H54 (cell line): ENCODE data around the gene SST.
A peak's percentile ranks its signal among the peaks of the same experiment; 100 is the strongest.

Experiments
- DNase-seq: peaks from one replicate; pipeline ENCODE4 v3.0.0; 2011; ENCODE audit warnings: low spot score, mixed read lengths; ENCODE audit not compliant: insufficient read length
- FAIRE-seq: peaks from 3 replicates; lab custom pipeline; 2011; peaks lifted over from hg19 to GRCh38; lab: Jason Lieb, UNC
- POLR2A ChIP-seq: IDR thresholded peaks from 2 replicates; pipeline ENCODE4 v1.6.1; 2011; ENCODE audit warnings: low read depth, mild to moderate bottlenecking, low read length

SST gene

DNA sequence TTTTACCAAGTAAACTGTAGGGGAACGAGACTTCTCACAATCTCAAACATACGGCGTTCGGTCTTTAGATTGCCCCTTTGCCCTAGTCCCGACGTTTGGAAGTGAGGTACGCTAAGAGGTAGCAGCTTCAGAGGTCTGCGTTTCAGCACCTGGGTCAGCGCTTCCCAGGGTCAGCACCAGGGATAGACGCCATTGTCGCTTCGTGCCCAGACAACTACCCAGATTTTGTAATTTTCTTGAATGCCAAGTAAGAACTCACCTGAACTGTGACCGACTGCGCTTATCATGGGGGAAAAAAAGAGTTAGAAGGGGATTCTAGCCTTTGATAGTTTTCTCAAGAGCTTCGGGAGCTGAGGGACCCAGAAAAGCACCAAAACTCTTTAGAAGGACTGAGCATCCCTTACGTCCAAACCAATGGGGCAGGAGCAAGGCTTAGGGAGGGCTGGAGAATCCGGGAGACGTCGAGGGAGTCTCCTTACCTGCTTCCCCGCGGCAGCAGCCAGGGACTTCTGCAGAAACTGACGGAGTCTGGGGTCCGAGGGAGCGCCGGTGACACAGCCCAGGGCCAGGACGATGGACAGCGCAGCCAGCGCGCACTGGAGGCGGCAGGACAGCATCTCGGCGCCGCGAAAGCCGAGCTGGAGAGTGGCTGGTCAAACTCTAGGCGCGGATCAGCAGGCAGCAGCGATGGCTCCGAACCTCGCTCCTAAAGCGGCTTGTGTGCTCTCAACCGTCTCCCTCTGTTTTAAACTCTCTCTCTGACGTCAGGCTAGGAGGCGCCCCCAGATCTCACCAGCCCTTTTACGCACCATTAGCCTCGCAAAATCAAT, at the start of gene SST:
TSS of gene SST (minus strand) at position 720 of the 830 bp plus-strand sequence. CDS start at position 617, 103 bp downstream.
- no peak for TF ChIP-seq POLR2A
- DNase-seq (no peak), FAIRE-seq (peak; percentile 93)

DNA sequence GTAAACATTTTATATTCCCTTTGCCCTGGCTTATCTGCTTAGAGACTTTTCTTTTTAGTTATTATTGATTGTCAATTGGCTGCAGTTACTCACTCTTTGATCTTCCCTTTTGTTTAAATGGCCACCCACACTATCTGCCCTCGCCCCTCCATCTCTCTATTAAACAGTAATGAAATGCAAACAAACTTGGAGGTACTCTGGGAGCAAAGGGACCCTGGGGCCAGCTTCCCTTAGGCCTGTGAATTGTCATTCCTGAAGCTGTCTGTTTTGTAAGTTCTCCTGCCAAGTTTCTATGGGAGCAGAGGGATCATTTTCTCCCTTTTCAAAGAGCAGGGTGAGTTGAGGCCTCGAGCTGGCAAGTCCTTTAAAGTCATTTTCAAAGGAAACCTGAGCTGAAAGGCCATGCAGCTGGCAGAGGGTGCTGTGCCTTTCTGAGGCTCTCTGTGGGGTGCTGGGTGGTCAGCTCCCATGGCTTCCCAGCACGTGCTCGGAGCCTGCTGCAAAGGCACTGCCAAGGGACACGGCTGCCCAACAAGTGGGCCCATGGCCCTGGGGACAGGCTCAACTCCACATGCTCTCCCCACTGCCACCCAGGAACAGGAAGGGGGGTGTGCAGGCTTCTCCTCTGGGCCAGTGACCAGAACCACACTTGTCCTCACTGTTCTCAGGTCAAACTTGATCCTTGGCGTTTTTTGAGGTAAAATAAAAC, 49.6 kb upstream of the SST start:
- FAIRE-seq: no peak
- no peak for DNase-seq
- no peak for TF ChIP-seq POLR2A

DNA sequence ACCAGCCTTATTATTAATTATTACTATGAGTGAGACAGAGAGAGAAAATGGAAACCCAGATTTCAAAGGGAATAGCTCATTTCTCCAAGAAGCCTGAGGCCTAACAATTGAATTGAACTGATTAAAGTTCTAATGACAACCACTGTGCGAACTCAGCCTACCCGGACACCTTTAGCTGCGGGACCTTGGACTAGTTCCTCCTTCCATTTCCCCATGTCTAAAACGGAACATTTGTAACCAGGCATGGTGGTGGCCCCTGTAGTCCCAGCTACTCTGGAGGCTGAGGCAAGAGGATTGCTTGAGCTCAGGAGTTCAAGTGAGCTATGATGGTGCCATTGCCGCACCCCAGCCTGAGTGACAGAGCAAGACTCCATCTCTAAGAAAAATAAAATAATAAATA, 48.6 kb upstream of the SST start:
- DNase-seq (no peak), FAIRE-seq (no peak)
- TF ChIP-seq POLR2A: no peak

DNA sequence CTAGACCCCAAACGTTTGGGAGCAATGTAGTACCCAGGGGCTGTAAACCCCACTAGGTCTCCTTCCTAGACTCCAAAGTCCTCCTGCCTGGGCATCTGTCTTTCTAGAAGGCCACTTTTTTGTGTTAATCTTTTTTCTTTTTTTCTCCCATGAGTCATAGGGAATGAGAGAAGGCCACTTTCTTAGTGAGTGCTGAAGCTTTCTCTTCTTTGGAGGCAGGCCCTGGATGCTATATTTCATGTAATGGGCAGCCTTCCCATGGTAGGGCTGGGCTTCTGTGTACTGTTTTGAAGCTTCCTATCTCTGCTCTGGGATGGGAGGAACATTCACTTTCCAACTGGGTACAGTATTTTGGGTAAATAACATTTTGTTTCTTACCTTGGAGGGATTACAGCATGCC, 47.4 kb upstream of the SST start:
- DNase-seq (no peak), FAIRE-seq (no peak)
- no peak for TF ChIP-seq POLR2A

DNA sequence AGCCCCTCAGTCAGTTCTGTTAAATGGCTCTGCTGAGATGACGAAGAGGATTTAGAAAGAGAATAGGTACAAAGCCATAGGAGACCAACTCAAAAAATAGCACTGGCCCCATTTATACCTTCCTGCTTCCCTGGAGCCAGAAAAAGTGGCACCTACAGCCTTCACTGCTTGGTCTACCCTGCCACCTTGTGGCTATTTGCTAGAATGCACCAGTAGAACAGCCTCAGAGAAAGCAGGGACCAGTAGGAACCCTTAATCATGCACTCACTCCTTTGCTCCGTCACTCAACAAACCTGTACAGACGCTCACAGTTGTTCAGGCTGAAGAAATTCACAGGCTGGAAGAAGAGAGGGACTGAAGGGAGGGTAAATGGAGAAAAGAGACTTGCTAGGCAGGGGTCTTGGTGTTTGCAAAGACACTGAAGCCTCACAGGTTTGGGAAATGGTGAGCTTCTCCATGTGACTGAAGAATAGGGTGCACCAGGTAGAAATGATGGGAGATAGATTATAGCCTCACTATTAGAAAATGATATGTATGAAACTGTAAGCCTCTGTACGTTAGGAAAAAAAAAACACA, 44.3 kb upstream of the SST start:
- FAIRE-seq (peak; percentile 96), DNase-seq (peak; percentile 76)
- no peak for TF ChIP-seq POLR2A

DNA sequence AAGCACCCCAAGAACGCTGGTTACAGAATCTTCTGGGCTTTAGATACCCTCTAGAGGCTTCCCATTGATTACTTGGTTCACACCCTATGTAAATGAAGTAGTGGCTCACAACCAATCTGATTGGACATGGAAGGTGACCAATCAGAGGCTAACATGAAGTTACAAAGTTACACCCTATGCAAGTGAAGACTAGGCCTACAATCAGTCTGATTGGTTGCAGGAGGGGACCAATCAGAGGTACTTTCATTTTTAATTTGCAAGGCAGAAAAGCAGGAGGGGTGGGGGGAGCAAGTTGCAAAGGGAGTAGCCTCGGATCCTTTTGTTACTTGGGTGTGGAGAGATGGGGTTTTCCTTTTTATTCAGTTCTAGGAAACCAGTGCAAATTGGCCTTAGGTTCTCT, 43.3 kb upstream of the SST start:
- peak; percentile 70 for FAIRE-seq
- no peak for TF ChIP-seq POLR2A
- no peak for DNase-seq

DNA sequence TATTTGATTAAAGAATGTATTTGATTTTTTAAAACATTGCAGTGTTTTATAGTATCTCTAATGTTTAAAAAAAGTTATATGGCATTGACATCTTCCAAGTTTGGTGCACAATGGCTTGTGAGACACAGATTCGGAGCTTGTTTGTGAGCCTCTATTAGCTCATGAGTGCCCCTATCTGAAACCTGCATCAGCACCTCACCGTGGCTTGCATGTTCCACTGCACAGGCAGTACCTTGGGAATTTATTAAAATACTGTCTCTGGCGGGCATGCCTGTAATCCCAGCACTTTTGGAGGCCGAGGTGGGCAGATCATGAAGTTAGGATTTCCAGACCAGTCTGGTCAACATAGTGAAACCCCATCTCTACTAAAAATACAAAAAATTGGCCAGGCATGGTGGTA, 39.0 kb upstream of the SST start:
- TF ChIP-seq POLR2A: no peak
- FAIRE-seq: no peak
- DNase-seq: no peak

DNA sequence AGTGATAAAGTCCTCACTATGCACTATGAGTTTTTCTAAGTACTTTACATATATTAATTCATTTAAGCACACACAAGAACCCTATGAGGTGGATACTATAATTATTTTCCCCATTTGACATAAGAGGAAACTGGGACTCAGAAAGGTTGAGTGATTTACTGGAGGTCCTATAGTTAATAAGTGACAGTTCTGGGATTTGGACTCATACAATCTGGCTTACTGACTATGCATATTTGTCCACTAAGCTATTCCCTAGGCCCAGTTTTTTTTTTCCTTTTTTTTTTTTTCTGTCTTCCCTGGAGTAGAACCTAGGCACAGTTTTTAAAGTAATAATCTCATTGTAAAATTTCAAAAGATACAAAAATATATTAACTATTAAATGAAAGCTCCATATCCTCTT, 38.5 kb upstream of the SST start:
- TF ChIP-seq POLR2A: no peak
- no peak for FAIRE-seq

DNA sequence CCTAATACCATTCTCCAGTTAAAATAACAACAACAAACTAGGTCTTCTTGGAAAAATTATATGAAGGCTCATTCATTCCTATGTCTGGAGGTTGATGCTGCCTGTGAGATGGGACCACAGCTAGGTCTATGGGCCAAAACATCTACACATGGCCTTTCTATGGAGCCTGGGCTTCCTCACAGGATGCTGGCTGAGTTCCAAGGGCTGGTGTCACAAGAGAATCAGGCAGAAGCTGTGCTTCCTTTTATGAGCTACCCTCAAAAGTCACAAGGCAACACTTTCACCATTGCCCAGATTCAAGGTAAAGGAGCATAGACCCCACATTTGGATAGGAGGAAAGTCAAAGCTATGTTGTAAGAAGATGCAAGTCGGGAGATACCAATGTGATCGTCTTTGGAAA, 36.8 kb upstream of the SST start:
- FAIRE-seq (no peak), DNase-seq (no peak)
- no peak for TF ChIP-seq POLR2A

More for the DNA sequence above, 38.5 kb upstream of the SST start:
- DNase-seq: no peak

DNA sequence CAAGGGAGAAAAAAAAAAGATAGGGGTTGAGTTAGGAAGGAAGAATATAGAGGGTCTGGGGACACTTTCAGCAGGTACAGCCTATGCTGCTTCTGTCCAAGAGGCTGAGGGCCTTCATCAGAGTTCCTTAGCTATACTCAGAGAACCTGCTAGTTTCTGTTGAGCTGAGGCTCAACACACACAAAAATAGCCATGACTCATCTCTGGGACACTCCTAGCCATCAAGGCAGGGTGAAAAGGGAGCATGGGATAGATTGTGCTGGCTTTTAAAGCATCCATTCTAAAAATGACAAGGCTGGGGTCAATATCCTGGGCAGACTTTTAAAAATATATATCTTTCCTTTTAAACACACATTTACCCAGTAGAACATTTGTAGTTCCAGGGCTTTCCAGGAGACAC, 35.0 kb upstream of the SST start:
- no peak for TF ChIP-seq POLR2A
- no peak for DNase-seq
- FAIRE-seq: no peak

DNA sequence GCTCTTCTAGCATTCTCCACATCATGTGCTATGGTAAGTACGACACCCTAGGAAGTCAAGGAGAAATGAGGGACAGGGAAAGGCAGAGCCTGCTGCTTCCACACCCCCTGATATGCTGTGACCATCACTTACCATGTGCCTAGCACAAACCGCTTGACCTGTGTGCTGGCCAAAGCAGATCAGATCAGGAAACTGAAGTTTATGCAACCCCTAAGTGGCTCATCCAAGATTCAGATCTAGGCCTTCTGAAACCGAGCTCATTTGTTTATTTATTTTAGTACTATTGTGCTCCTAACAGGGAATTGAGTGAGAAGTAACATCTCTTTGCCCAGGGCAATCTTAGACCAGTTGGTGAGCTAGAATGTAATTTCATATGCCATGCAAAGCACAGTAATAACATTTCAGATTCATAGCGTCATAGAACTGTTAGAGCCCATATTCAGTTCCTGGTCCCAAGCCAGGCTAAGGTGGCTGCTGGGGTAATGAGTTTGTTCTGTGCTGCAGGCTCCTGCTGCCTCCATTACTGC, 32.4 kb upstream of the SST start, which contains the start of gene RTP2:
TSS of gene RTP2 (minus strand) at position 51 of the 527 bp plus-strand sequence. CDS start 429 bp downstream, outside the sequence.
- FAIRE-seq (no peak), DNase-seq (no peak)
- TF ChIP-seq POLR2A: no peak

DNA sequence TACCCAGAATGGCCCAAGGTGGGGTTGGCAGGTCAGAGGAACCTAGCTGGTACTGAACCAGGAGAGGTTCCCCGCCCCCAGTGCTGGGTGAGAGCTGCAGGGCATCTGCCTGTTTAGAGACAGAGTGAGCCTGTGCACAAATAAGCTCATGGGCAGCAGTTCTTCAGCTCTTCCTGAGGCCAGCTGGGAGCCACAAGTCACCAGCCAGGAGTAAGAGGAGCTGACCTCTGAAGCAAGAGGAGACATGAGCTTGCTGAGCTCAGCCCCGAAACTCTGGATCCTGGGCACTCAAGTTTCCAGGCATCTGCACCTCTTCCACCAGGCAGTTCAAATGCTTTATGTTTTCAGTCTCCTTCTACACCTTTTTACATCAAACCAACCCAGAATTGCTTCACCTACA, 30.1 kb upstream of the SST start:
- TF ChIP-seq POLR2A: no peak
- DNase-seq (no peak), FAIRE-seq (no peak)

DNA sequence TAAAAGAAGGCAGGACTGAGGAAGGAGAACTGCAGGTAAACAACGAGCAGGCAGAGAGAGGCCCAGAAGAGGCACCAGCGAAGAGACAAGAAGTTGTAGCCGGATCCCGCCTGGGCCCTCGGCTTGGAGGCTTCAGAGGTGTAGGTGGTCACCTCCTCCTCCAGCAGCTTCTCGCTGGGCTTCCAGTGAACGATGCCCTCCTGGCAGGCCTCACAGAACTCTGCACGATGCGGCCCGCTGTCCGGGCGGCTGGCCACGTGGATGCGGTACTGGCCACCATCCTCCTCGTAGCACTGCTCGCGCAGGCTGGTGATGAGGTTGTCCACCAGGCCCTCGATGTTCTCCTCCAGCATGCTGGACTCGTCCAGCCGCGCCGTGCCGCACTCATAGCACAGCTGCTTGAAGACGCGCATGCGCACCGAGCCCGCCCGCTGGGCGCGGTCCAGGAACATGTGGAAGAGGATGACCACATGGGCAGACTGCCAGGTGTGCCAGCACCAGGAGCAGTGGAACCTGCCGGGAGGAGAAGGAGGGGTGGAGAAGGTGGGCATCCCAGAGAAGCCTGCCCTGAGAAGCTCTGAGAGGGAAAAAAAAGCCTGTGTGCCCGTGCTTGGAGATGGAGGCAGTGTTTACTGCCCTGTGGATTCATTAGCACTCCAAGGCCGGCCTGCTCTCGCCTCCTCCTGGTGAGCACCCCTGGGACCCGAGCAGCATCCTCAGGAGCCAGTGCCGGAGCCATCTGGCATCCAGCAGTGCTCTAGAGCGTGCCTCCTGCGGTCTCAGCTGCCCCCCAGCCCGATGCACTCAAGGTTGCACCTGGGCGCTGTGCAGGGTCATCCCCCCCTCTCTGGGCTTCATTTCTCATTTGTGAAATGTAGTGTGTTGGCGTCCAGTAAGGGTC, 28.6 kb upstream of the SST start:
- FAIRE-seq (no peak), DNase-seq (no peak)
- no peak for TF ChIP-seq POLR2A
